Hepatocyte (in vitro differentiated cells): ENCODE measurements around the gene CXCL10. TPM values are rescaled to one million over a fixed set of nuclear protein-coding genes. Genes with fewer than 3 reads are reported as not detected.
A peak's percentile ranks its signal among the peaks of the same experiment; 100 is the strongest.

Source experiments
- DNase-seq: peaks from one replicate; pipeline ENCODE4 v3.0.0-alpha.2; 2016; ENCODE audit warnings: low spot score
- H2AFZ ChIP-seq: fragments of 200-600 bp; sonication (generic); 2 replicates; pipeline ENCODE4 v1.6.0; 2016; ENCODE audit warnings: antibody characterized with exemption, mild to moderate bottlenecking
- H3K27ac ChIP-seq: fragments of 200-600 bp; sonication (generic); 2 replicates; pipeline ENCODE4 v1.5.1; 2016; ENCODE audit warnings: mild to moderate bottlenecking
- H3K27me3 ChIP-seq: fragments of 200-600 bp; sonication (generic); 2 replicates; pipeline ENCODE4 v1.6.1; 2016
- H3K36me3 ChIP-seq: fragments of 200-600 bp; sonication (generic); replicated peaks from 2 replicates; pipeline ENCODE4 v1.5.1; 2016; ENCODE audit warnings: low read depth; ENCODE audit not compliant: insufficient read depth
- H3K4me1 ChIP-seq: fragments of 200-600 bp; sonication (generic); 2 replicates; pipeline ENCODE4 v1.5.1; 2016; ENCODE audit warnings: mild to moderate bottlenecking, moderate library complexity; ENCODE audit not compliant: insufficient read depth
- H3K4me2 ChIP-seq: fragments of 200-600 bp; sonication (generic); 2 replicates; pipeline ENCODE4 v1.6.0; 2016
- H3K4me3 ChIP-seq: fragments of 200-600 bp; sonication (generic); 2 replicates; pipeline ENCODE4 v1.5.1; 2016; ENCODE audit warnings: mild to moderate bottlenecking
- H3K79me2 ChIP-seq: fragments of 200-600 bp; sonication (generic); 2 replicates; pipeline ENCODE4 v1.6.0; 2017; ENCODE audit warnings: mild to moderate bottlenecking
- H3K9me2 ChIP-seq: fragments of 200-600 bp; sonication (generic); replicated peaks from 2 replicates; pipeline ENCODE4 v1.6.0; 2017; ENCODE audit warnings: mild to moderate bottlenecking; ENCODE audit not compliant: insufficient read depth
- H3K9me3 ChIP-seq: fragments of 200-600 bp; sonication (generic); 2 replicates; pipeline ENCODE4 v1.5.1; 2016; ENCODE audit warnings: low read depth, mild to moderate bottlenecking
- H4K20me1 ChIP-seq: fragments of 200-600 bp; sonication (generic); 2 replicates; pipeline ENCODE4 v1.6.0; 2016; ENCODE audit warnings: mild to moderate bottlenecking; ENCODE audit not compliant: insufficient read depth, poor library complexity, severe bottlenecking
- CTCF ChIP-seq: fragments of 200-600 bp; sonication (generic); IDR thresholded peaks from 2 replicates; pipeline ENCODE4 v1.5.1; 2016; ENCODE audit warnings: antibody characterized with exemption, mild to moderate bottlenecking; ENCODE audit not compliant: poor library complexity
- EZH2 ChIP-seq: fragments of 200-600 bp; sonication (generic); IDR thresholded peaks from 2 replicates; pipeline ENCODE4 v1.6.1; 2016; ENCODE audit warnings: antibody characterized with exemption, mild to moderate bottlenecking, borderline replicate concordance
- EZH2phosphoT487 ChIP-seq: fragments of 200-600 bp; sonication (generic); IDR thresholded peaks from one replicate; pipeline ENCODE4 v1.6.1; 2018; ENCODE audit warnings: antibody characterized with exemption, mild to moderate bottlenecking, low read depth, moderate library complexity; ENCODE audit not compliant: unreplicated experiment, severe bottlenecking
- WGBS: methylation state at CpG from one replicate; pipeline ENCODE4 v1.1.6; 2016; ENCODE audit warnings: low lambda C conversion rate; ENCODE audit errors: missing lambda C conversion rate; 5-methylcytosine and 5-hydroxymethylcytosine counted together
- polyA plus RNA-seq: library from polyadenylated mRNA; unstranded; fragments of >200 nt; fragmentation: Nextera tagmentation; extraction: Ambion mirVana; gene quantifications from 2 replicates; pipeline ENCODE4 v1.2.1, GENCODE V29; 2016
- total RNA-seq: library from RNA; depleted of rRNA; stranded (reverse); fragments of >200 nt; gene quantifications from 2 replicates; pipeline ENCODE4 v1.2.3, GENCODE V29; 2014

Gene CXCL10
- total and polyA plus RNA-seq, 2 experiments from 2014 or later, result 2.8 to 7.4 TPM

- TF ChIP-seq EZH2phosphoT487 (no peak), EZH2 (no peak), CTCF (no peak)
- H3K36me3 ChIP-seq, result no peaks in the 10 kb centered on the region
- no peaks in the 10 kb centered on the region for H3K9me2 ChIP-seq
- DNase-seq, result no peak
- no peak overlapping the region for H3K4me2 ChIP-seq
- H3K79me2 ChIP-seq, result no peaks in the 10 kb centered on the region
- H3K4me3 ChIP-seq, result no peak overlapping the region
- WGBS, result 94% methylated on average over 13 of the region's 13 CpGs
- no peaks in the 10 kb centered on the region for H4K20me1 ChIP-seq
- no peak overlapping the region for H2AFZ ChIP-seq
- peaks cover 3% of the 10 kb centered on the region for H3K4me1 ChIP-seq
- H3K9me3 ChIP-seq, result no peaks in the 10 kb centered on the region
- H3K27me3 ChIP-seq, result no peaks in the 10 kb centered on the region
- H3K27ac ChIP-seq, result no peak overlapping the region
Observed at GRCh38 chr4:76010576-76010975, 12.7 kb downstream of the CXCL10 start.

GRCh38 chr4:76009311-76009710 lies 14.0 kb downstream of the CXCL10 start:
- Histone ChIP-seq H3K27ac (no peak overlapping the region), H2AFZ (no peak overlapping the region), H3K4me3 (no peak overlapping the region), H3K9me3 (no peaks in the 10 kb centered on the region), H3K36me3 (no peaks in the 10 kb centered on the region), H3K27me3 (no peaks in the 10 kb centered on the region), H3K4me2 (no peak overlapping the region), H4K20me1 (no peaks in the 10 kb centered on the region), H3K9me2 (no peaks in the 10 kb centered on the region), H3K4me1 (peaks cover 3% of the 10 kb centered on the region), H3K79me2 (no peaks in the 10 kb centered on the region)
- no peak for TF ChIP-seq CTCF
- no peak for DNase-seq
- WGBS, result 90% methylated on average over 5 of the region's 5 CpGs

- TF ChIP-seq EZH2phosphoT487, result no peak
- TF ChIP-seq EZH2, result no peak
- no peak for TF ChIP-seq CTCF
- no peak within 1 kb of the TSS for H2AFZ ChIP-seq
- H3K27me3 ChIP-seq, result no peaks in the 10 kb centered on the region
- no peak for DNase-seq
- 52% methylated on average over 1 of the region's 1 CpG for WGBS
- peak within 1 kb of the TSS; percentile 27 for H3K27ac ChIP-seq
- no peaks in the 10 kb centered on the region for H3K9me2 ChIP-seq
- H4K20me1 ChIP-seq, result no peaks in the 10 kb centered on the region
- no peak within 1 kb of the TSS for H3K4me2 ChIP-seq
- H3K9me3 ChIP-seq, result no peaks in the 10 kb centered on the region
- H3K79me2 ChIP-seq, result no peaks in the 10 kb centered on the region
- no peaks in the 10 kb centered on the region for H3K36me3 ChIP-seq
- peaks cover 3% of the 10 kb centered on the region for H3K4me1 ChIP-seq
- H3K4me3 ChIP-seq, result no peak within 1 kb of the TSS
Observed at GRCh38 chr4:76007089-76007862, 16.0 kb downstream of the CXCL10 start, which contains the start of gene CXCL9. TSS of gene CXCL9 (minus strand) at chr4:76007509. CDS start at chr4:76007449, 60 bp downstream.
